OCI-M1 (cell line): ENCODE data around the gene ZCWPW2.

ENCODE experiments used
- DNase-seq: peaks from one replicate; lab custom pipeline; 2025; lab: John Stamatoyannopoulos, UW

ZCWPW2 gene

GRCh38 chr3:28575100-28575745 is 226.7 kb downstream of the ZCWPW2 start:
- no peak for DNase-seq
